Heart left ventricle (tissue), 16 donors: ENCODE results near the gene NRSN1. TPM values are rescaled to one million over a fixed set of nuclear protein-coding genes. Genes with fewer than 3 reads are reported as not detected.

Experiments
- ATAC-seq, 4 donors: fragments of 200-7000 bp; cut with Tn5 transposase; one replicate each; pipeline ENCODE4 v1.9.1; 2020 to 2022; ENCODE audit warnings: moderate library complexity in 4 of 4, mild to moderate bottlenecking in 3 of 4, moderate number of reproducible peaks in 1 of 4
- DNase-seq, 5 donors: peaks; one replicate each; pipeline ENCODE4 v3.0.0-alpha.2; 2020
- H3K27ac ChIP-seq, 12 donors: fragments of 200-600 bp; sonication (generic) in 4 of 12; one replicate each; pipeline versions ENCODE4 v1.5.0 to v1.8.0; 2016 to 2022; ENCODE audit warnings: mild to moderate bottlenecking in 2 of 12
- H3K27me3 ChIP-seq, 9 donors: fragments of 200-600 bp; sonication (generic) in 2 of 9; one replicate each; pipeline versions ENCODE4 v1.5.1 to v1.8.0; 2016 to 2022; ENCODE audit warnings: mild to moderate bottlenecking in 3 of 9
- H3K36me3 ChIP-seq, 9 donors: fragments of 200-600 bp; sonication (generic) in 2 of 9; one replicate each; pipeline versions ENCODE4 v1.5.0 to v1.8.0; 2018 to 2022; ENCODE audit warnings: mild to moderate bottlenecking in 2 of 9
- H3K4me1 ChIP-seq, 12 donors: fragments of 200-600 bp; sonication (generic) in 4 of 12; one replicate each; pipeline versions ENCODE4 v1.5.0 to v1.8.0; 2016 to 2022; ENCODE audit warnings: mild to moderate bottlenecking in 3 of 12
- H3K4me3 ChIP-seq, 12 donors: fragments of 200-600 bp; sonication (generic) in 4 of 12; one replicate each; pipeline versions ENCODE4 v1.5.0 to v1.8.0; 2017 to 2022; ENCODE audit warnings: mild to moderate bottlenecking in 9 of 12, moderate library complexity in 4 of 12
- H3K9me3 ChIP-seq, 12 donors: fragments of 200-600 bp; sonication (generic) in 4 of 12; one replicate each; pipeline versions ENCODE4 v1.5.0 to v1.8.0; 2016 to 2022; ENCODE audit warnings: mild to moderate bottlenecking in 1 of 12
- POLR2A ChIP-seq, 2 donors: fragments of 450-650 bp; IDR thresholded peaks; one replicate each; pipeline ENCODE4 v1.6.1; 2017; ENCODE audit warnings: antibody characterized with exemption in 2 of 2, mild to moderate bottlenecking in 2 of 2, moderate library complexity in 2 of 2
- WGBS, 4 donors: extraction: QIAGEN DNeasy Blood & Tissue Kit in 2 of 4; methylation state at CpG; one replicate each; pipeline versions ENCODE4 v1.1.5 to v1.1.7; 2013 to 2018; 5-methylcytosine and 5-hydroxymethylcytosine counted together
- intact Hi-C, 10 donors: fragments of 100-400 bp; cut with DNase I; formaldehyde crosslinking; loops; one replicate each; pipeline versions ENCODE4 v1.11.1 to v1.14.2; 2022
- polyA plus RNA-seq, 2 donors: library from polyadenylated mRNA; stranded (reverse); fragments of 200-250 nt; gene quantifications; one replicate each; pipeline ENCODE4 v1.2.3, GENCODE V29; 2013
- total RNA-seq, 9 donors: library from RNA; depleted of rRNA in 2 of 9; stranded (reverse); fragments of >200 nt in 2 of 9; fragmentation: NEBNext Ultra II Directional in 3 of 9; extraction: Animal tissue kit (Norgen Biotek cat#: 25700) in 3 of 9; gene quantifications; one replicate each; pipeline versions ENCODE4 v1.1.0 to v1.2.4, GENCODE V29; 2016 to 2023
- TF ChIP-seq, protein P1 (sequence below), 12 donors: fragments of 200-600 bp; sonication (generic) in 4 of 12; IDR thresholded peaks; one replicate each; pipeline versions ENCODE4 v1.5.0 to v1.8.0; 2018 to 2022; ENCODE audit warnings: antibody characterized with exemption in 12 of 12, mild to moderate bottlenecking in 5 of 12
- donor health status: ischemic (EF 13 %, LVEDD 7.1; RV severe dilation, severe dysfunction).
- donor health status: healthy with polysubstance abuse.
- donor health status: DM: no; HTN: yes; CAD: no.
- donor health status: DM: no; HTN: no; CAD: no.
- donor health status: ischemic (EF 25% LVEDD 6.9; RV normal size, moderate dysfunction).
- donor health status: ischemic (EF 25% LVEDD 5.7; RV mildly dilated, moderate dysfunction).
- donor health status: healthy.
- donor health status: DM: yes; HTN: yes; CAD: no.
- donor health status: ischemic (EF 35%, LVEDD 5.7; RV mildly dilated, moderate dysfunction).
- donor health status: nonischemic (EF 11% LVEDD 7.7; RV severe dilation, severe dysfunction).
- donor health status: DM: yes; HTN: yes; CAD: no.
- donor health status: PGD.
- donor health status: ischemic (EF 29% LVEDD 5.4; RV normal size, mild dysfunction).
- donor health status: nonischemic (EF 23%, LVEDD 6.1; RV moderate dilation, normal function).

NRSN1 gene
- total and polyA plus RNA-seq, 11 donors, result not detected

DNA sequence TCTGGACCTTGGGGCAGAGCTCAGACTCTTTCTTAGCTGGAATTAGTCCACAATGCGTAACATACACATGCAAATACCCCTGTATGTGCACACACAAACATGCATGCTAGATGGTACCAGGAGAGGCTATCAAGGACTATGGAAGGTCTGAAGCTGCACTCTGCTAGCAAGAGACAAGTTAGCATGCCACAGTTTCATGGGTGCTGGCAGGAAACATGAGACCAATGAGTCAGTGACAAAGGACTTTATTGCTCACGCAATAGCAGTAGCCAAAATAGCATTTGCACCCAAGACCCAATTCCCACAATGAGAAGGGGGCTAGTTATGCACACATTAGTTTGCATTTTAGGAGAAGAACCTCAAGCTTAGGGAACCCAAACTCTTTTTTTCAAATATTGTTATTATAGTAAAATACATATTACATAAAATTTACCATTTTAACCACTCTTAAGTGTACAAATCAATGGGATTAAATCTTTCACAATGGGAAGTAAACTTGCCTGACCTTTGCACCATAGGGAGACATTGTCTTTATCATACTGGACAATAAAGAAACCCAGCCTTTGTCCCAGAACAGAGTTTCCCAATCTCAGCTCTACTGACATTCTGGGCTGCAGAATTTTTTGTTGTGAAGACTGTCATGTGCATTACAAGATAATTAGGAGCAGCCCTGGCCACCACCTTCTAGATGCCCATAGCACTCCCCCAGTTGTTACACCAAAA is 69.1 kb downstream of the NRSN1 start:
- Histone ChIP-seq H3K27me3 (peaks cover 0 to 11% (median 0%) of the 10 kb centered on the region in 9 donors), H3K4me3 (no peak overlapping the region), H3K27ac (no peak overlapping the region), H3K36me3 (no peaks in the 10 kb centered on the region), H3K4me1 (no peaks in the 10 kb centered on the region), H3K9me3 (no peaks in the 10 kb centered on the region)
- 88 to 100% (median 94%) methylated on average over 2 of the region's 2 CpGs for WGBS, 4 donors
- intact Hi-C loops, result no loop called here
- ATAC-seq (no peak), DNase-seq (no peak)
- TF ChIP-seq, protein P1, sequence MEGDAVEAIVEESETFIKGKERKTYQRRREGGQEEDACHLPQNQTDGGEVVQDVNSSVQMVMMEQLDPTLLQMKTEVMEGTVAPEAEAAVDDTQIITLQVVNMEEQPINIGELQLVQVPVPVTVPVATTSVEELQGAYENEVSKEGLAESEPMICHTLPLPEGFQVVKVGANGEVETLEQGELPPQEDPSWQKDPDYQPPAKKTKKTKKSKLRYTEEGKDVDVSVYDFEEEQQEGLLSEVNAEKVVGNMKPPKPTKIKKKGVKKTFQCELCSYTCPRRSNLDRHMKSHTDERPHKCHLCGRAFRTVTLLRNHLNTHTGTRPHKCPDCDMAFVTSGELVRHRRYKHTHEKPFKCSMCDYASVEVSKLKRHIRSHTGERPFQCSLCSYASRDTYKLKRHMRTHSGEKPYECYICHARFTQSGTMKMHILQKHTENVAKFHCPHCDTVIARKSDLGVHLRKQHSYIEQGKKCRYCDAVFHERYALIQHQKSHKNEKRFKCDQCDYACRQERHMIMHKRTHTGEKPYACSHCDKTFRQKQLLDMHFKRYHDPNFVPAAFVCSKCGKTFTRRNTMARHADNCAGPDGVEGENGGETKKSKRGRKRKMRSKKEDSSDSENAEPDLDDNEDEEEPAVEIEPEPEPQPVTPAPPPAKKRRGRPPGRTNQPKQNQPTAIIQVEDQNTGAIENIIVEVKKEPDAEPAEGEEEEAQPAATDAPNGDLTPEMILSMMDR (IDR thresholded peaks at IDR 0.05), result no peak
- TF ChIP-seq POLR2A (IDR thresholded peaks at IDR 0.05), result no peak

DNA sequence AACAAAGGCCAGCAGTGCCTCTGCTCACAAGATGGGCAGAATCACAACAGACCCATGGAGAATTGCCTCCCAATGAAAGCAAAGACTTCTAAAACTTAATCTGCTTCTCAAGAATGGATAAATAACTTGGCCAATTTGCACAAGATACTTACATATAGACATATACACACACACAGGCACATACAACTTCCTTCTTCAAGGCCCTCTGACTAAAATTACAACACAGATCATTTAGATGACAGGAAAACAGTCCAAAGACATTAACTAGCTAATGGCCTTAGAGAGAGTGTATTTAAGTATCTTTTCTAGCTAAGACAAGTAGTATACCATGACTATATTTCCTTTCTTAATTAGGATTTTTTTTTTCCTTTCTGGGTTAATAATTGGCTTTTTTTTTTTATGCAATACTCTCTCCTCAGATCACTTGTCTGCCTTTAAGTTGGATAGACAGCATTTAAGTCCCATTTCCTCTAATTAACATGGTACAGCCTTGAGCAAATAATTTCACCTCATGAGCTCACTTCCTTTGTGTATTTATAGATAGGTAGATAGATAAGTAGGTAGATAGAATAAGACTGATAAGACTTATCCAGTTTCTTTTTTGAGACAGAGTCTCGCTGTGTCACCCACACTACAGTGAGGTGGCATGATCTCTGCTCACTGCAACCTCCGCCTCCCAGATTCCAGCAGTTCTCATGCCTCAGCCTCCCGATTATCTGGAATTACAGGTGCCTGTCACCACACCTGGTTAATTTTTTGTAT is 70.0 kb downstream of the NRSN1 start:
- no peaks in the 10 kb centered on the region for H3K36me3 ChIP-seq
- no peak overlapping the region for H3K4me3 ChIP-seq
- intact Hi-C loops, result no loop called here
- 83 to 90% (median 87%) methylated on average over 3 of the region's 3 CpGs for WGBS, 4 donors
- H3K9me3 ChIP-seq, result peaks cover 0 to 3% (median 0%) of the 10 kb centered on the region in 12 donors
- no peak overlapping the region for H3K27ac ChIP-seq
- H3K4me1 ChIP-seq, result no peaks in the 10 kb centered on the region
- ATAC-seq (no peak), DNase-seq (no peak)
- no peak for TF ChIP-seq POLR2A (IDR thresholded peaks at IDR 0.05)
- TF ChIP-seq, protein P1 (IDR thresholded peaks at IDR 0.05), result no peak
- peaks cover 0 to 11% (median 0%) of the 10 kb centered on the region in 9 donors for H3K27me3 ChIP-seq

Other genes with a start within 250 kb of the NRSN1 start
- under 1 TPM in 2 of 9 donors, not detected in 7; 0.05 to 0.16 TPM for gene DCDC2, start 231.8 kb downstream of the NRSN1 start, total RNA-seq
- gene DCDC2, start 231.8 kb downstream of the NRSN1 start, polyA plus RNA-seq, result not detected